Measurements from ENCODE around the gene PTPA. TPM values are rescaled to one million over a fixed set of nuclear protein-coding genes. Genes with fewer than 3 reads are reported as not detected.

PTPA gene
- 173 and 176 TPM in 2 replicates for total RNA-seq

DNA sequence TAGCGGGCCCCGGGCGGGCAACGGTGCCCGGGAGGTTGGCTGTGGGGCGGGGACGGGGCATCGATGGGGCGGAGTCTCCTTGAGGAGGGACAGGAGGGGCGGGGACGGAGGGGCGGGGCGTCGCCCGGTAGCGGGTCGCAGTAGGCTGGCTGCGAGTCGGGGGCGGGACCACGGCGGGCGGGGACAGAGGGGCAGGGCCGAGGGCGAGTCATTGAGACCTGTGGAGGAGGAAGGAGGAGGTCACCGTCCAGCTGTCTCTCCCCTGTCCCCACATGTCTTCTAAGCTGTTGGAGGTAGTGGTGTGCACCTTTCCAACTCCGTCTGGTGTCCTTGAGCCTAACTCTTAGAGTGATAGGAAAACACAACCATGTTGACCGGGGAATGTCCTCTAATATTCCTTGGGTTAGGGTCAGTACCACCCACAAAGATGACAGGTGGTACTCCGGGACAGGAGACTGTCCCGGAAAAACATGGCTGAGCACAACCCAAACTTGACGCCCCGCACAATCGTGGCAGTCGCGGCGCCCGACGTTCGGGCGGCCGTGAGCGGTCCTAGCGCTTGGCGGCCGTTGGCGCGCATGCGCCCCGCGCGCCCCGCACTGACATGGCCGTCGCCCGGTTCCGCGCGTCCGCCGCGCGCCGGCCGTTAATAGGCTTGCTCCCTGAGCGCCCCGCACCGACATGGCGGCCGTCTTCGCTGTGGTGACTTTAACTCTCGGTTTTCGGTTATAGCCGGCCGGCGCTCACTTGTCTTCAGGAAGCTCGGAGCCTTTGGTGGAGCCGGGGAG, at the start of gene PTPA, which contains the start of gene CRAT:
PTPA (plus strand) TSS at position 676 of the 788 bp plus-strand sequence. CDS start 186 bp downstream, outside the sequence.
CRAT (minus strand) TSS at position 54 of the 788 bp plus-strand sequence. CDS start 284 bp downstream, outside the sequence.

DNA sequence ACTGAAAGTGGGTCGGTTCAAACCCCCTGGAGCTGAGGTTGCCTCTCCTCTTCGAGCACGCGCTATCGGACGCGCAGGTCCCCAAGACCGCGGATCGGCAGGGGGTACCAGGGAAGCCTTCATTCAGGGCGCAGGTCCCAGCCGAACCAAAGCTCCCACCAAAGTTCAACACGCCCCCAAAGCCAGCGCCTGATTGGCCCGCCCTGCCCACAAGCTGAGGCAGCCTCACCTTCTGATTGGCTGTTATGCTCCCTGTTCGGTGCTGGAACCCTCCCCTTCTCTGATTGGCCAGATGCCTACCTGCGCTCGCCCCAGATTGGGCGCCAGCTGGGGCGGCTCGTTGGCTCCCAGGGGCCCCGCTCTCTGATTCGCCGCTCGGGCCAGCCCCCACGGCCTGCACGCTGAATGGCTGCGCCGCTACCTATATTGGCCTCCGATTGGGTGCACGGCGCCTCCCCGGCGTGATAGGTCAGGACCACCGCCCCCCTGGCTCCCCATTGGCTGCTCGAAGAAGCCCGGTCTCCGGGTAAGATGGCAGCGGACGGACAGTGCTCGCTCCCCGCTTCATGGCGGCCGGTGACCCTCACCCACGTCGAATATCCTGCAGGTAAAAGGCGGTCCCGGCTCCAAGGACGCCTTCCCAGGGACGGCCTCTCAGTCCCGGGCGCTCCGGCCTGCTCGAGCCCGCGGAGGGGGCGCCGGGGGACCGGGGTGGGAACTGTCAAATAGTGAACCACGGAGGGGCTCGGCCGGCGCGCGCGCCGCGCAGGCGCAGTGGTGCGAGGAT, 30.4 kb upstream of the PTPA start, which contains the start of gene DOLPP1:
DOLPP1 (plus strand) TSS at position 511 of the 787 bp plus-strand sequence; CDS start at position 532, 21 bp downstream.

DNA sequence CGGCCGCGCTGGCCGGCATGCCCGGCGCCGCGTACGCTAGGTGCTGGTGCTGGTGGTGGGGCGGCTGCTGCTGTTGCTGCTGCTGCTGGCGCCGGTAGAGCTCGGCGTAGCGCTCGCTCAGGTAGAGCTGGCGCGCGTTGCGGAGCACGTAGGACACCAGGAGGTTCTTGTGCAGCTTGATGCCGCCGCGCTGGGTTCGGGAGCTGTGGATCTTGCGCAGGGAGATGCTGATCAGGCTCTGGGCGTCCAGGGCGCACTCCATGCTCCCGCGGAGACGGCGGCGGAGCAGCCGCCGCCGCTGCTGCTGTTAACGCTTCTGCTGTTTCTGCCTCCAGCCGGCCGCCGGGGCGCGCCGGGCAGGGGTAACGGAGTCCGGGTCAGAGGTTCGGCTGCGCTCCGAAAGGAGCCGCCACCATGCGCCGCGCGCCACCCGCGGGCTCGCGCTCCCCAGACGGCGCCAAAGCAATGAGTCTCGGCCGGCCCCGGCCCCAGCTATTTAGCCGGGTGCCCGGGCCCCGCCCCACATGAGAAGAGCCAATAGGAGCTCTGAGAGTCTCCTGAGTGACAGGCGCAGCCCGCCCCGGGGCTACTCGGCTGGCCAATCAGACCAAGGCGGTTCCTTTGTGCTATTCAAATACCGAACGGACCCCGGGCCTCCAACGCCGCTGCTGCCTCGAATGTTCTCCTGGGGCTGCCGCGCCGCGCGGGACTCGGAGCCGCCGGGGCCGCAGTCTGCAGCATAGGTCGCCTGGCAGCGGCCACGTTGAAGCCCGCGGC, 66.8 kb downstream of the PTPA start, which contains the start of gene IER5L:
IER5L (minus strand) TSS at position 471 of the 777 bp plus-strand sequence; CDS start at position 262, 209 bp downstream.

Other genes with a start within 250 kb of the PTPA start
- gene KYAT1, start 229.5 kb upstream of the PTPA start, total RNA-seq: 7.6 and 10.3 TPM in 2 replicates
- 64.7 and 65.5 TPM in 2 replicates for gene LRRC8A, start 229.3 kb upstream of the PTPA start, total RNA-seq
- 5.7 and 9.8 TPM in 2 replicates for gene PHYHD1, start 190.4 kb upstream of the PTPA start, total RNA-seq
- gene DOLK, start 163.8 kb upstream of the PTPA start, total RNA-seq: 28.4 and 30.3 TPM in 2 replicates
- gene NUP188, start 163.7 kb upstream of the PTPA start, total RNA-seq: 28.2 and 44.8 TPM in 2 replicates
- 33.4 and 38.2 TPM in 2 replicates for gene SH3GLB2, start 83.1 kb upstream of the PTPA start, total RNA-seq
- 20.1 and 22.7 TPM in 2 replicates for gene MIGA2, start 74.8 kb upstream of the PTPA start, total RNA-seq
- gene DOLPP1, start 30.3 kb upstream of the PTPA start, total RNA-seq: 8.6 and 8.7 TPM in 2 replicates
- gene CRAT, start 622 bp upstream of the PTPA start, total RNA-seq: 45.2 and 46.9 TPM in 2 replicates
- gene IER5L, start 66.8 kb downstream of the PTPA start, total RNA-seq: 93.6 and 93.7 TPM in 2 replicates

Measured in aortic smooth muscle cell (primary cell).